Adrenal gland (tissue), 12 donors: Measurements from ENCODE around the gene GMDS. TPM values are rescaled to one million over a fixed set of nuclear protein-coding genes. Genes with fewer than 3 reads are reported as not detected.

Experiments
- DNase-seq, 7 donors: peaks; one replicate each; pipeline ENCODE4 v3.0.0-alpha.2; 2019 to 2020
- H3K27ac ChIP-seq, 5 donors: fragments of 200-600 bp; sonication (generic) in 4 of 5; 1 replicate in 3 of 5; 2 replicates in 2 of 5; pipeline versions ENCODE4 v1.5.1 to v1.8.0; 2016 to 2020; ENCODE audit warnings: mild to moderate bottlenecking in 1 of 5
- H3K27me3 ChIP-seq: fragments of 200-600 bp; 2 replicates; pipeline ENCODE4 v1.8.0; 2021
- H3K36me3 ChIP-seq, 2 donors: fragments of 200-600 bp; replicated peaks in 1 of 2; 1 replicate in 1 of 2; 2 replicates in 1 of 2; pipeline versions ENCODE4 v1.5.1 to v1.8.0; 2018 to 2022
- H3K4me1 ChIP-seq, 2 donors: fragments of 200-600 bp; replicated peaks in 1 of 2; 1 replicate in 1 of 2; 2 replicates in 1 of 2; pipeline versions ENCODE4 v1.5.1 to v1.8.0; 2018 to 2021
- H3K4me3 ChIP-seq, 4 donors: fragments of 200-600 bp; sonication (generic) in 3 of 4; one replicate each; pipeline ENCODE4 v1.5.1; 2016 to 2018
- H3K9me3 ChIP-seq, 3 donors: fragments of 200-600 bp; sonication (generic) in 1 of 3; replicated peaks in 1 of 3; 1 replicate in 2 of 3; 2 replicates in 1 of 3; pipeline versions ENCODE4 v1.5.1 to v1.8.0; 2016 to 2021
- POLR2A ChIP-seq, 2 donors: fragments of 450-650 bp; IDR thresholded peaks; one replicate each; pipeline ENCODE4 v1.6.1; 2017; ENCODE audit warnings: antibody characterized with exemption in 2 of 2, mild to moderate bottlenecking in 2 of 2, moderate library complexity in 1 of 2
- WGBS, 4 donors: extraction: QIAGEN DNeasy Blood & Tissue Kit in 2 of 4; methylation state at CpG; one replicate each; pipeline versions ENCODE4 v1.1.5 to v1.1.7; 2013 to 2017; 5-methylcytosine and 5-hydroxymethylcytosine counted together
- intact Hi-C, 2 donors: fragments of 100-400 bp; cut with DNase I; formaldehyde crosslinking; loops; one replicate each; pipeline versions ENCODE4 v1.14.1 to v1.15.0; 2022 to 2023
- polyA plus RNA-seq, 3 donors: library from polyadenylated mRNA; stranded (reverse); fragments of 200-250 nt in 2 of 3; fragments of 350-450 nt in 1 of 3; fragmentation: Illumina TruSeq in 1 of 3; extraction: RNeasy Lipid Tissue Mini Kit (QIAGEN cat#74804) in 1 of 3; gene quantifications; one replicate each; pipeline ENCODE4 v1.2.3, GENCODE V29; 2013 to 2014
- total RNA-seq, 9 donors: library from RNA; depleted of rRNA in 4 of 9; stranded (reverse); fragments of >200 nt in 4 of 9; fragments of 120-200 nt in 1 of 9; fragmentation: NEBNext Ultra II Directional in 1 of 9; extraction: Animal tissue kit (Norgen Biotek cat#: 25700) in 1 of 9; gene quantifications; one replicate each; pipeline versions ENCODE4 v1.1.0 to v1.2.4, GENCODE V29; 2013 to 2023
- TF ChIP-seq, protein P1 (sequence below), 6 experiments: fragments of 450-650 bp in 4 of 6; fragments of 200-600 bp in 2 of 6; sonication (generic) in 1 of 6; IDR thresholded peaks; 1 replicate in 5 of 6; 2 replicates in 1 of 6; pipeline versions ENCODE4 v1.5.1 to v1.8.0; 2016 to 2021; ENCODE audit warnings: antibody characterized with exemption in 6 of 6, mild to moderate bottlenecking in 2 of 6, moderate library complexity in 1 of 6
- donor health status: healthy with polysubstance abuse.
- donor health status: Bipolar disorder and iron deficiency.
- donor health status: DM: yes; HTN: yes; CAD: no.
- donor health status: DM: no; HTN: no; CAD: no.
- donor health status: DM: no; HTN: no; CAD: no.
- donor health status: DM: yes; HTN: yes; CAD: no.

GMDS gene
- total and polyA plus RNA-seq, 12 donors: 8.5 to 39.2 (median 15.2) TPM

DNA sequence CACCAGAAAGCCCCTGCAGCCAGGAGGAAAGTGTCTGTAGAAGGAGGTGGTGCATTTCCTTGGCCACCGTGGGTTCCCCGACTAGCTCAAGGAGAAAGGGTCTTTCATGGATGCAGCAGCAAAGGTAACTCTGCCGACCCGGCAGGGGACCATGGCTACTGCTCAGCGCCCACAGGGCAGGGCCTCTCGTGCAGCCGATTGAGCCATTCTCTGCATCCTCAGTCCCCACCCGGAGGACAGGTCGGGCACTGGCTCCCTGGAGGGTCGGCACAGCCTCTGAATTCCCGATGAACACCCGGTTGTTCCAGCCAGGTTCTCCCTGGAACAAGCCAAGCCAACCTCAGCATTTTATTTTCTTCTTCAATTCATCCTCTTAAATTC lies 659.7 kb downstream of the GMDS start:
- Histone ChIP-seq H3K9me3 (no peaks in the 10 kb centered on the region), H3K4me3 (no peak overlapping the region), H3K27ac (no peak overlapping the region), H3K27me3 (no peaks in the 10 kb centered on the region), H3K36me3 (no peaks in the 10 kb centered on the region), H3K4me1 (no peaks in the 10 kb centered on the region)
- TF ChIP-seq, protein P1, sequence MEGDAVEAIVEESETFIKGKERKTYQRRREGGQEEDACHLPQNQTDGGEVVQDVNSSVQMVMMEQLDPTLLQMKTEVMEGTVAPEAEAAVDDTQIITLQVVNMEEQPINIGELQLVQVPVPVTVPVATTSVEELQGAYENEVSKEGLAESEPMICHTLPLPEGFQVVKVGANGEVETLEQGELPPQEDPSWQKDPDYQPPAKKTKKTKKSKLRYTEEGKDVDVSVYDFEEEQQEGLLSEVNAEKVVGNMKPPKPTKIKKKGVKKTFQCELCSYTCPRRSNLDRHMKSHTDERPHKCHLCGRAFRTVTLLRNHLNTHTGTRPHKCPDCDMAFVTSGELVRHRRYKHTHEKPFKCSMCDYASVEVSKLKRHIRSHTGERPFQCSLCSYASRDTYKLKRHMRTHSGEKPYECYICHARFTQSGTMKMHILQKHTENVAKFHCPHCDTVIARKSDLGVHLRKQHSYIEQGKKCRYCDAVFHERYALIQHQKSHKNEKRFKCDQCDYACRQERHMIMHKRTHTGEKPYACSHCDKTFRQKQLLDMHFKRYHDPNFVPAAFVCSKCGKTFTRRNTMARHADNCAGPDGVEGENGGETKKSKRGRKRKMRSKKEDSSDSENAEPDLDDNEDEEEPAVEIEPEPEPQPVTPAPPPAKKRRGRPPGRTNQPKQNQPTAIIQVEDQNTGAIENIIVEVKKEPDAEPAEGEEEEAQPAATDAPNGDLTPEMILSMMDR (IDR thresholded peaks at IDR 0.05): no peak
- intact Hi-C loops: no loop called here
- 85 to 91% (median 89%) methylated on average over 12 of the region's 12 CpGs for WGBS, 4 donors
- DNase-seq: no peak

DNA sequence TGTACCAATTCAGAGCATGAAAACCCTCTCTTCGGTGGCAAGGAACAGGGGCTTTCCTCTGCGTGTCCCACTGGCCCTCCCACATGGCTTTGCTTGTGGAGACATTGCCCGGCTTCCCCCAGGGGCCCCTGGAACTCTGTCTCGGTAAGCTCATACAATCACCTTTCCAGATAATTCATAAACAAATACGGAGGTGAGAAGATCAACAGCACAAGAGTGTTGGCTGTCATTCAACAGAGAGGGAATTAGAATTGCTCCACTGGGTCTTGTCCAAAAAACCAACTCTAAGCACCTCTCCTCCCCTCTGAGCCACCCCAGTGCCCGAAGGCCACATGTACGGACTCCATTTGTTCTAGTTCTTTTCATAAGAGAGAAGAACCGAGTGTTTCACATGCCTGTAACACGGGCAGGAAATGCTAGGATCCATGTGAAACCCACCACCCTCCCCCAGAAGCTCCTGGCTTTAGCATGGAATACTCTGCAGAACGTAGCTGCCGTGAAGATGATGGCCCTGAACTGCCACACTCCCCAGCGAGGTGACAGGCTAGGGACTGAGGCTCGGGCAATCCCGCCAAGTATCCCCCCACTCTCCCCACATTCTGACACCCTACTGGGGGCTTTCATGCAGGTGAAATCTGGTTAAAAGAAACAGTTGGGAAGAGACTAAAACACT lies 660.3 kb downstream of the GMDS start:
- intact Hi-C loops: no loop called here
- 78 to 86% (median 81%) methylated on average over 12 to 14 of the region's 14 CpGs for WGBS, 4 donors
- no peaks in the 10 kb centered on the region for H3K27me3 ChIP-seq
- no peak overlapping the region for H3K4me3 ChIP-seq
- no peaks in the 10 kb centered on the region for H3K9me3 ChIP-seq
- DNase-seq: no peak
- no peaks in the 10 kb centered on the region for H3K4me1 ChIP-seq
- no peak overlapping the region for H3K27ac ChIP-seq
- no peak for TF ChIP-seq POLR2A (IDR thresholded peaks at IDR 0.05)
- TF ChIP-seq, protein P1 (IDR thresholded peaks at IDR 0.05): no peak
- no peaks in the 10 kb centered on the region for H3K36me3 ChIP-seq

DNA sequence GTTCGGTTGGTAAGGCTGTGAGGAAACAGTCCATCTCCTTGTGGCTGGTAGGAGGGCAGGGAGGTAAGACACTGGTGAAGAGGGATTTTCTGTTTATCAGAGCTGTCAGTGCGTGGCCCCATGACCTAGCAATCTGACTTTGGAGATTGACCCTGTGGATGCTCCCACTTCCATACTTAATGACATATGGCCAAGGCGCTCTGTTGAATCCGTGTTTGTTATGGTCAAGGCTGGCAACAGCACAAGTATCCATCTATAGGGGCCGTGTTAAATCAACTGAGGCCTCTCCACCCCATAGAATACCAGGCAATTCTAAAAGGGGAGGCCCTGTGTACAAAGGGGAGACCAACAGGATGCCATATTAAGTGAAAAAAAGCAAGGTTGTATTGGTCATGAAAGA lies 661.3 kb downstream of the GMDS start:
- TF ChIP-seq, protein P1 (IDR thresholded peaks at IDR 0.05): no peak
- TF ChIP-seq POLR2A (IDR thresholded peaks at IDR 0.05): no peak
- Histone ChIP-seq H3K9me3 (no peaks in the 10 kb centered on the region), H3K27ac (no peak overlapping the region), H3K27me3 (no peaks in the 10 kb centered on the region), H3K4me1 (no peaks in the 10 kb centered on the region), H3K36me3 (no peaks in the 10 kb centered on the region), H3K4me3 (no peak overlapping the region)
- intact Hi-C loops: no loop called here
- DNase-seq: no peak
- 78 to 86% (median 82%) methylated on average over 5 of the region's 5 CpGs for WGBS, 4 donors

DNA sequence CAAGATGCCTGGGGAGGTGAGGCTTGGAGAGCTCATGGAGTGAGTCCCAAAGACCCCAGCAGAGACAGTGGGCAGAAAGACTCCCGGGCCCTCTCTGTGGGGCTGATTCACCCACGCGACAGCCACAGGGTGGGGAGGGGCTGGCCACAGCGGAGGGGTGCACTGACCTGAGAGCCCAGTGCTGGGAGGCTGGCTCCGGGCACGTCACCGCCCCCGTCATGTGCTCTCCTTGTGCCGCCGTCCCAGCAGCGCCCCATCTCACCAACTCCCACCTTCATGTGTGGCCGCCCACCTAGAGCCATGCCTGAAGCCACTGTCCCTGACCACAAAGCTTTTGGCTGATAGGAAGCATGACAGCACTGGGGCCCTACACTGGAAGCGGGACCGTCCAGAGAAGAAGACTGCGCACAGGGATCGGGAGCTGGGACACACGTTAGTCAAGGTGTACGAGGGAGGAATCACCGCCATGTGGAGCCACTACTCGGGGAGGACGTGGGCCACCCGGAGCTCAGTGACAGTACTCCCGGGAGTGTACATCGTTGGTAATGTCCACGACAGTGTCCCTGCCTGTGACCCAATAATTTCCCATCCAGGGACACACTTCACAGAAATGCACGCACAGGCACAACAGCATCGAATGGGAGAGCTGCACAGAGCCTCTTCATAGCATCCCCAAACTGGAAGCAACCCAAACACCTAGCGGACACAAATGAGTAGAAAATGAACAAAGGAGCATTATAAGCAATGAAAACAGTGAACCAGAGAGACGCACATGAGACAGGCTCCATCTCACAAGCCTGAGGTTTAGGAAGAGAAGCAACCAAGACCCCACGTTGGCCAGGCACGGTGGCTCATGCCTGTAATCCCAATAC lies 664.0 kb downstream of the GMDS start:
- TF ChIP-seq, protein P1 (IDR thresholded peaks at IDR 0.05): no peak
- no peak for TF ChIP-seq POLR2A (IDR thresholded peaks at IDR 0.05)
- 88 to 95% (median 89%) methylated on average over 17 to 31 of the region's 31 CpGs for WGBS, 4 donors

More for the DNA sequence above, 664.0 kb downstream of the GMDS start:
- intact Hi-C loops: no loop called here
- no peaks in the 10 kb centered on the region for H3K36me3 ChIP-seq
- H3K9me3 ChIP-seq: no peaks in the 10 kb centered on the region
- no peak overlapping the region for H3K27ac ChIP-seq
- no peaks in the 10 kb centered on the region for H3K27me3 ChIP-seq
- no peak for DNase-seq
- H3K4me1 ChIP-seq: no peaks in the 10 kb centered on the region
- no peak overlapping the region for H3K4me3 ChIP-seq
